NCI-H1048 (cell line): ENCODE results near the gene PANK4.

Experiments
- DNase-seq: peaks from one replicate; lab custom pipeline; 2025; lab: John Stamatoyannopoulos, UW

Gene PANK4

GRCh38 chr1:2512862-2513421, 13.5 kb downstream of the PANK4 start:
- DNase-seq: no peak

GRCh38 chr1:2510366-2511155, 15.8 kb downstream of the PANK4 start:
- no peak for DNase-seq

GRCh38 chr1:2509589-2509988, 16.8 kb downstream of the PANK4 start:
- no peak for DNase-seq

GRCh38 chr1:2508751-2509150, 17.6 kb downstream of the PANK4 start:
- DNase-seq: no peak

- DNase-seq: no peak
These were observed 18.2 kb downstream of the PANK4 start for GRCh38 chr1:2508180-2508579.

GRCh38 chr1:2507744-2508155, 18.6 kb downstream of the PANK4 start:
- no peak for DNase-seq

GRCh38 chr1:2506901-2507565, 19.4 kb downstream of the PANK4 start:
- no peak for DNase-seq

GRCh38 chr1:2506007-2506860, 20.2 kb downstream of the PANK4 start:
- DNase-seq: no peak

GRCh38 chr1:2505461-2505994, 20.9 kb downstream of the PANK4 start:
- DNase-seq: no peak

- no peak for DNase-seq
These were observed 21.5 kb downstream of the PANK4 start for GRCh38 chr1:2504949-2505272.

- no peak for DNase-seq
These were observed 22.0 kb downstream of the PANK4 start for GRCh38 chr1:2504225-2504948.

- DNase-seq: no peak
These were observed 22.7 kb downstream of the PANK4 start for GRCh38 chr1:2503554-2504224.

GRCh38 chr1:2502661-2503553, 23.5 kb downstream of the PANK4 start:
- no peak for DNase-seq

GRCh38 chr1:2502210-2502609, 24.2 kb downstream of the PANK4 start:
- no peak for DNase-seq

- no peak for DNase-seq
These were observed 24.6 kb downstream of the PANK4 start for GRCh38 chr1:2501820-2502119.

- DNase-seq: no peak
These were observed 25.2 kb downstream of the PANK4 start for GRCh38 chr1:2501041-2501819.

GRCh38 chr1:2499986-2500596, 26.3 kb downstream of the PANK4 start:
- DNase-seq: no peak

- no peak for DNase-seq
These were observed 27.1 kb downstream of the PANK4 start for GRCh38 chr1:2499260-2499659.

GRCh38 chr1:2498648-2499047, 27.7 kb downstream of the PANK4 start:
- no peak for DNase-seq
